Muscle of back (tissue), 11 donors: ENCODE data around the gene R3HDM2. TPM values are rescaled to one million over a fixed set of nuclear protein-coding genes. Genes with fewer than 3 reads are reported as not detected.

Experiments used
- DNase-seq, 3 donors: peaks; one replicate each; pipeline versions ENCODE4 v3.0.0 to v3.0.0-alpha.2; 2013
- polyA plus RNA-seq, 10 donors: library from polyadenylated mRNA; unstranded; fragments of 120-200 nt; gene quantifications; one replicate each; pipeline ENCODE4 v1.2.1, GENCODE V29; 2013; ENCODE audit not compliant: insufficient read length in 10 of 10

Gene R3HDM2
- polyA plus RNA-seq, 10 donors, result 33.2 to 59.4 (median 49.1) TPM

- no peak for DNase-seq
Observed at GRCh38 chr12:57268264-57268663, 162.6 kb downstream of the R3HDM2 start.

GRCh38 chr12:57266681-57267080 is 164.2 kb downstream of the R3HDM2 start:
- no peak for DNase-seq

- no peak for DNase-seq
Observed at GRCh38 chr12:57263096-57263495, 167.7 kb downstream of the R3HDM2 start.

- no peak for DNase-seq
Observed at GRCh38 chr12:57262126-57262822, 168.6 kb downstream of the R3HDM2 start.

- no peak for DNase-seq
Observed at GRCh38 chr12:57261428-57261865, 169.4 kb downstream of the R3HDM2 start.

- DNase-seq, result no peak
Observed at GRCh38 chr12:57260366-57260765, 170.5 kb downstream of the R3HDM2 start.

GRCh38 chr12:57258977-57259970 is 171.6 kb downstream of the R3HDM2 start:
- no peak for DNase-seq

GRCh38 chr12:57255916-57256315 is 174.9 kb downstream of the R3HDM2 start:
- DNase-seq, result no peak

- DNase-seq, result no peak
Observed at GRCh38 chr12:57254506-57255280, 176.2 kb downstream of the R3HDM2 start.

- DNase-seq, result peak in 2 of 3 donors; percentile 67 to 71
Observed at GRCh38 chr12:57250956-57251355, 179.9 kb downstream of the R3HDM2 start, which contains the start of gene STAC3. TSS of gene STAC3 (minus strand) at chr12:57251187. CDS start at chr12:57249636, 1,551 bp downstream.

- no peak for DNase-seq
Observed at GRCh38 chr12:57250541-57250940, 180.3 kb downstream of the R3HDM2 start.

- DNase-seq, result no peak
Observed at GRCh38 chr12:57248934-57249742, 181.7 kb downstream of the R3HDM2 start.

- DNase-seq, result no peak
Observed at GRCh38 chr12:57247041-57247440, 183.8 kb downstream of the R3HDM2 start.

GRCh38 chr12:57244312-57244696 is 186.5 kb downstream of the R3HDM2 start:
- no peak for DNase-seq

GRCh38 chr12:57243521-57244311 is 187.1 kb downstream of the R3HDM2 start:
- peak in 2 of 3 donors; percentile 75 to 86 for DNase-seq

- DNase-seq, result peak in 1 of 3 donors; percentile 74
Observed at GRCh38 chr12:57242691-57243454, 188.0 kb downstream of the R3HDM2 start.

GRCh38 chr12:57242329-57242690 is 188.5 kb downstream of the R3HDM2 start:
- no peak for DNase-seq

- no peak for DNase-seq
Observed at GRCh38 chr12:57241402-57242310, 189.2 kb downstream of the R3HDM2 start.
